Mesendoderm (in vitro differentiated cells): ENCODE results near the gene CHCHD5.

Experiments
- DNase-seq: peaks from one replicate; pipeline ENCODE4 v3.0.0; 2013
- H2AK5ac ChIP-seq: 2 replicates; pipeline ENCODE4 v1.6.1; 2013; ENCODE audit warnings: low read length, inconsistent platforms
- H2BK120ac ChIP-seq: 2 replicates; pipeline ENCODE4 v1.6.1; 2013; ENCODE audit warnings: low read depth, mild to moderate bottlenecking, low read length, moderate library complexity, mixed read lengths
- H2BK15ac ChIP-seq: replicated peaks from 2 replicates; pipeline ENCODE4 v1.6.1; 2013; ENCODE audit warnings: low read depth, mild to moderate bottlenecking, moderate library complexity
- H2BK5ac ChIP-seq: 2 replicates; pipeline ENCODE4 v1.6.1; 2013; ENCODE audit warnings: low read length, inconsistent platforms
- H3K18ac ChIP-seq: 2 replicates; pipeline ENCODE4 v1.6.1; 2013; ENCODE audit warnings: mild to moderate bottlenecking, low read length, mixed read lengths
- H3K23ac ChIP-seq: one replicate; pipeline ENCODE4 v1.6.1; 2013; ENCODE audit warnings: low read length
- H3K27ac ChIP-seq: 2 replicates; pipeline ENCODE4 v1.5.1; 2013; ENCODE audit warnings: low read depth, mild to moderate bottlenecking, inconsistent platforms, low read length, moderate library complexity
- H3K27me3 ChIP-seq: 2 replicates; pipeline ENCODE4 v1.6.1; 2013; ENCODE audit warnings: low read length, control low read depth, mild to moderate bottlenecking, inconsistent platforms; ENCODE audit not compliant: insufficient read depth, poor library complexity
- H3K36me3 ChIP-seq: 2 replicates; pipeline ENCODE4 v1.6.1; 2013; ENCODE audit warnings: low read length, inconsistent platforms; ENCODE audit not compliant: control insufficient read depth, insufficient read depth
- H3K4ac ChIP-seq: one replicate; pipeline ENCODE4 v1.6.1; 2013; ENCODE audit warnings: low read depth, mild to moderate bottlenecking, low read length, moderate library complexity
- H3K4me1 ChIP-seq: 2 replicates; pipeline ENCODE4 v1.6.1; 2013; ENCODE audit warnings: low read depth, low read length, inconsistent platforms; ENCODE audit not compliant: control insufficient read depth
- H3K4me2 ChIP-seq: 2 replicates; pipeline ENCODE4 v1.6.1; 2013; ENCODE audit warnings: low read length
- H3K4me3 ChIP-seq: 2 replicates; pipeline ENCODE4 v1.5.1; 2013; ENCODE audit warnings: mild to moderate bottlenecking, low read length
- H3K56ac ChIP-seq: one replicate; pipeline ENCODE4 v1.6.1; 2013; ENCODE audit warnings: low read length
- H3K79me1 ChIP-seq: 2 replicates; pipeline ENCODE4 v1.6.1; 2013; ENCODE audit warnings: low read length, inconsistent platforms
- H3K79me2 ChIP-seq: 2 replicates; pipeline ENCODE4 v1.6.1; 2013; ENCODE audit warnings: mild to moderate bottlenecking, low read length; ENCODE audit not compliant: control insufficient read depth, insufficient read depth
- H3K9ac ChIP-seq: 2 replicates; pipeline ENCODE4 v1.6.1; 2013; ENCODE audit warnings: low read length, inconsistent platforms
- H4K5ac ChIP-seq: one replicate; pipeline ENCODE4 v1.6.1; 2013; ENCODE audit warnings: low read length
- H4K8ac ChIP-seq: one replicate; pipeline ENCODE4 v1.6.1; 2013; ENCODE audit warnings: low read depth, mild to moderate bottlenecking, control low read depth, low read length, moderate library complexity
- WGBS: extraction: QIAGEN DNeasy Blood & Tissue Kit; methylation state at CpG from one replicate; pipeline ENCODE4 v1.1.7; 2013; ENCODE audit warnings: low lambda C conversion rate, missing lambda C conversion rate; ENCODE audit not compliant: insufficient coverage; ENCODE audit errors: extremely low coverage; 5-methylcytosine and 5-hydroxymethylcytosine counted together

The CHCHD5 gene

GRCh38 chr2:112541315-112542122, 42.9 kb upstream of the CHCHD5 start:
- Histone ChIP-seq H3K4ac (no peak overlapping the region), H3K4me2 (peak overlapping the region; percentile 53), H2AK5ac (no peak overlapping the region), H2BK15ac (no peak overlapping the region), H3K4me3 (peak overlapping the region; percentile 90), H3K27ac (no peak overlapping the region), H3K56ac (peak overlapping the region; percentile 97), H3K4me1 (no peaks in the 10 kb centered on the region), H2BK120ac (no peak overlapping the region), H3K79me2 (peaks cover 30% of the 10 kb centered on the region), H3K9ac (peak overlapping the region; percentile 65), H2BK5ac (no peak overlapping the region), H3K36me3 (no peaks in the 10 kb centered on the region), H3K23ac (no peak overlapping the region), H3K79me1 (peaks cover 4% of the 10 kb centered on the region), H3K27me3 (no peaks in the 10 kb centered on the region), H4K5ac (no peak overlapping the region), H4K8ac (no peak overlapping the region), H3K18ac (no peak overlapping the region)
- DNase-seq = peak; percentile 84
- no CpG with 5 or more reads among the region's 34 CpGs for WGBS

DNA sequence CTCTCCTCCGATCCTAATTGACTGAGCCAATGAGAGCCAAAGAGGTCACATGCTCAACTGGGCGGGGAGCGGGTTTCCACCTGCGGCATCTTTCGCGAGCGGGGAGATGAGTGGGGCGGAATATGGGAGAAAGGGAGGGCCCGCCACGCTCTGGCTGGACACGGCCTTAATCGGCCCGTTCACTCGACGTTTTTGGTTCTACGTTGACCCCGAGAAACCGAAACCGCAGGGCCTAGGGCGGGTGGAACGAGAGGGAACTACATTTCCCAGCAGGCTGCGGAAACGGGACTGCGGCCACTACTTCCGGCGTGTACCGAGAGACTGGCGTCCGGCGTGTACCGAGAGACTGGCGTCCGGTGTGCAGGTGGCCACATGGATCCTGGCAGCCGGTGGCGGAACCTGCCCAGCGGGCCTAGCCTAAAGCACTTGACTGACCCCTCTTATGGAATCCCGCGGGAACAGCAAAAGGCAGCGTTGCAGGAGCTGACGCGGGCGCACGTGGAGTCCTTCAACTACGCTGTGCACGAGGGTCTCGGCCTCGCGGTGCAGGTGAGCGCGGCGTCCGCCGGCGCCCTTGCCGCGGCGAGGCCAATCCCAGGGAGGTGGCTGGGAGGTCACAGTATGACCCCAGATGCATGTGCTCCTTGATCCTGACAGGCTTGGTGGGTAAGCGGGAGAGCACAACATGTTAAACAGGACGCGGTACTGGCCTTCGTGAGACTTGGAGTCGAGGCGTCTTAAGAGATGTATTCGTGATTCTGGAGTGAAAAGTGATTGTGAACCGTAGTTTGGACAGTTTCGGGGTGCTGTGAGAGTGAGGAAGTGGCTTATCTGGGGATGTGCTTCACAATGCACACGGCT, 42.1 kb upstream of the CHCHD5 start, which contains the start of gene POLR1B:
Gene POLR1B, plus strand, starts transcription at position 343 of the 861 bp plus-strand sequence. Its CDS starts 30 bp downstream, at position 373.
- no CpG with 5 or more reads among the region's 67 CpGs for WGBS
- no peak within 1 kb of the TSS for H2BK120ac ChIP-seq
- no peaks in the 10 kb centered on the region for H3K27me3 ChIP-seq
- H3K9ac ChIP-seq = peak within 1 kb of the TSS; percentile 87
- H3K36me3 ChIP-seq = peaks cover under 1% of the 10 kb centered on the region
- no peak within 1 kb of the TSS for H3K27ac ChIP-seq
- H3K18ac ChIP-seq = no peak within 1 kb of the TSS
- peaks cover 30% of the 10 kb centered on the region for H3K79me2 ChIP-seq
- H3K79me1 ChIP-seq = peaks cover 6% of the 10 kb centered on the region
- H3K4ac ChIP-seq = no peak within 1 kb of the TSS
- H4K8ac ChIP-seq = no peak within 1 kb of the TSS
- DNase-seq = peak; percentile 94
- H2BK15ac ChIP-seq = no peak within 1 kb of the TSS
- no peak within 1 kb of the TSS for H3K23ac ChIP-seq
- no peaks in the 10 kb centered on the region for H3K4me1 ChIP-seq
- H3K4me2 ChIP-seq = peak within 1 kb of the TSS; percentile 95
- no peak within 1 kb of the TSS for H4K5ac ChIP-seq
- H2BK5ac ChIP-seq = no peak within 1 kb of the TSS
- peak within 1 kb of the TSS; percentile 90 for H3K4me3 ChIP-seq
- peak within 1 kb of the TSS; percentile 97 for H3K56ac ChIP-seq
- H2AK5ac ChIP-seq = no peak within 1 kb of the TSS

DNA sequence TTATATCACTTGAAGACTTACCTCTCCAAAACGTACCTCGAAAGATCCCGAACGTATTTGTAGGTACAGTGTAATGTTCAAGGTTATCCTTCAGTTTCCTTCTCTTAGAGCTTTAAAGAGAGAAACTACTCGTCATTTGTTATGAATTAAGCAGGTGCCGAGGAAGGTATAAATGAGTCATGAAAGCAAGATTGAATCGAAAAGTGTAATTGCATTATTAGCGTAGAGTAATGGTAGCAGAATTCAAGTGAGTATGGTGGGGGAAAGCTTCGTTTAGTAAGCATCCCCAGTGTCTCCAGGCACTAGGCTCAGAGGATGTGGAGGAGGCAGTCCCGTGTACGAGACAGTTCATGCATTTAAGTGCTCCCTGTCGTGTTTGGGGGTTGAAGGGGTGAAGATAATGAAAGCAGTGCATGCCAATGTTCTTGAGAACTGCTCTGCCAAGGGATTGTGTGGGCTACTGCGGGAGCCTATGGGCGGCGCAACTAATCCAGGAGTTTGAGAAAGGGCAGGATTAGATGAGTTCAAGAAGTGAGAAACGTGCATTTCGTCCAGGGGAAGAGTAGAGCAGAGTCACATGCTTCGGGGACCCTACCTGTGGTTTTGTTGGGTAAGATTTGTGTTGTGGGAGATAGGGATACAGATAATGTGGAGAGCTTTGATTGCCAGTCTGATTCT, 41.3 kb upstream of the CHCHD5 start:
- Histone ChIP-seq H3K56ac (peak overlapping the region; percentile 97), H3K79me1 (peaks cover 6% of the 10 kb centered on the region), H2BK5ac (no peak overlapping the region), H3K23ac (no peak overlapping the region), H3K79me2 (peaks cover 31% of the 10 kb centered on the region), H3K9ac (peak overlapping the region; percentile 87), H4K5ac (no peak overlapping the region), H2BK120ac (no peak overlapping the region), H3K18ac (no peak overlapping the region), H3K4ac (no peak overlapping the region), H4K8ac (no peak overlapping the region), H2AK5ac (no peak overlapping the region), H2BK15ac (no peak overlapping the region), H3K27ac (no peak overlapping the region), H3K4me1 (no peaks in the 10 kb centered on the region), H3K36me3 (peaks cover 2% of the 10 kb centered on the region), H3K27me3 (no peaks in the 10 kb centered on the region), H3K4me2 (peak overlapping the region; percentile 95), H3K4me3 (peak overlapping the region; percentile 90)
- no CpG with 5 or more reads among the region's 18 CpGs for WGBS
- DNase-seq = peak; percentile 23

DNA sequence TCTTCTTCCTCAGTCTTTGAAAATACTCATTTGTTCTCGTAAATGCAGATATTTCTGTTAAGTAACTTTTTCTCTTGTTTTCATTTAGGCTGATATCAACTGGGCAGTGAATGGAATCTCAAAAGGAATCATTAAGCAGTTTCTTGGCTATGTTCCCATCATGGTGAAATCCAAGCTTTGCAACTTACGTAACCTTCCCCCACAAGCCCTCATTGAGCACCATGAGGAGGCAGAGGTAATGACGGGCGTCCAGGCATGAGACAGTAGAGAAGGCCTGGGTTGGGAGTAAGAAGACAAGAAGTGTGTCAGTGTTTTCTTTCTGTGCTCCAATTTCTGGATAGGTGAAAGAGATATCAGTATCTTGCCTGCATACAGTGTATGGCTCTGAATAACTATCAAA, 37.1 kb upstream of the CHCHD5 start:
- no peak overlapping the region for H2AK5ac ChIP-seq
- no peak for DNase-seq
- H3K36me3 ChIP-seq = peaks cover 7% of the 10 kb centered on the region

DNA sequence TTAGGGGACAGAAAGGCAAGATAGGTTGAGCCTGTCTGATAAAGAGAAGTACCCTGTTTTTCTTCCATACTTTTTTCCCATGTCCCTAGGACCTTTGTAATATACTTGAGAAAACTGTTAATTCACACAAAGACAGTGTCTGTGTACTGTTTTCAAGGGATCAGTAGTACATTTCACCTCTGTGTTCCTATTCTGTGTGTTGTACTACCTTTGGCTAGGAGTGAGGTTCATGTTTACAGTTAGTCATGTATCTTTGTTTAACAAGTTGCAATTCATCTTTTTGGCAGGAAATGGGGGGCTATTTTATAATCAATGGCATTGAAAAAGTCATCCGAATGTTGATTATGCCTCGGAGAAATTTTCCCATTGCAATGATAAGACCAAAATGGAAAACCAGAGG, 35.4 kb upstream of the CHCHD5 start:
- H3K9ac ChIP-seq = no peak overlapping the region
- no peak overlapping the region for H3K4me2 ChIP-seq
- H3K79me2 ChIP-seq = peaks cover 16% of the 10 kb centered on the region
- H2AK5ac ChIP-seq = no peak overlapping the region
- no peaks in the 10 kb centered on the region for H3K27me3 ChIP-seq
- H2BK120ac ChIP-seq = no peak overlapping the region
- no peak overlapping the region for H2BK15ac ChIP-seq
- H3K23ac ChIP-seq = no peak overlapping the region
- no peak overlapping the region for H3K27ac ChIP-seq
- no peak overlapping the region for H4K8ac ChIP-seq
- DNase-seq = no peak
- H3K79me1 ChIP-seq = peaks cover 5% of the 10 kb centered on the region
- no peaks in the 10 kb centered on the region for H3K4me1 ChIP-seq
- no peak overlapping the region for H3K56ac ChIP-seq
- no peak overlapping the region for H4K5ac ChIP-seq
- no peak overlapping the region for H3K4me3 ChIP-seq
- peaks cover 11% of the 10 kb centered on the region for H3K36me3 ChIP-seq
- H3K4ac ChIP-seq = no peak overlapping the region
- no peak overlapping the region for H3K18ac ChIP-seq
- WGBS = no CpG with 5 or more reads among the region's 2 CpGs
- no peak overlapping the region for H2BK5ac ChIP-seq

More for the DNA sequence above, 37.1 kb upstream of the CHCHD5 start:
- Histone ChIP-seq H3K4me1 (no peaks in the 10 kb centered on the region), H4K8ac (no peak overlapping the region), H4K5ac (no peak overlapping the region), H3K4me3 (no peak overlapping the region), H3K4ac (no peak overlapping the region), H2BK15ac (no peak overlapping the region), H3K23ac (no peak overlapping the region), H3K18ac (no peak overlapping the region), H3K4me2 (no peak overlapping the region), H3K56ac (no peak overlapping the region), H3K79me1 (peaks cover 8% of the 10 kb centered on the region), H3K27me3 (no peaks in the 10 kb centered on the region), H2BK120ac (no peak overlapping the region), H3K79me2 (peaks cover 31% of the 10 kb centered on the region), H3K9ac (no peak overlapping the region), H3K27ac (no peak overlapping the region), H2BK5ac (no peak overlapping the region)
- no CpG with 5 or more reads among the region's 4 CpGs for WGBS
